Activated T-helper 1 cell treated with anti-CD3 and anti-CD28 coated beads, Interleukin-12 subunit alpha, Interleukin-12 subunit beta, Interleukin-2, Interleukin-4 antibody, amounts not matched to agents 30 ng/mL and 10 ng/mL and 1 ng/mL, durations not matched to agents 14 hours and 24 hours and 36 hours (primary cell): Measurements from ENCODE around the gene TOM1L2. TPM values are rescaled to one million over a fixed set of nuclear protein-coding genes. Genes with fewer than 3 reads are reported as not detected.
"Not testable (repeated sequence)": the region's sequence is repeated elsewhere in the genome, so short reads cannot be mapped to it uniquely, and the experiment has no call there.

Source experiments
- DNase-seq: peaks from one replicate; pipeline ENCODE4 v3.0.0; 2021; ENCODE audit warnings: low spot score
- H3K27ac Mint-ChIP-seq: one replicate; pipeline ENCODE4 v1.8.0; 2021; ENCODE audit warnings: mild to moderate bottlenecking, mixed read lengths
- H3K27me3 Mint-ChIP-seq: one replicate; pipeline ENCODE4 v1.8.0; 2022; ENCODE audit warnings: mild to moderate bottlenecking, moderate library complexity, mixed read lengths; ENCODE audit not compliant: insufficient read depth
- H3K36me3 Mint-ChIP-seq: one replicate; pipeline ENCODE4 v1.8.0; 2021; ENCODE audit warnings: low read depth, mixed read lengths
- H3K4me1 Mint-ChIP-seq: one replicate; pipeline ENCODE4 v1.8.0; 2021; ENCODE audit warnings: low read depth, mixed read lengths
- H3K4me3 Mint-ChIP-seq: one replicate; pipeline ENCODE4 v1.8.0; 2021; ENCODE audit warnings: mild to moderate bottlenecking, moderate library complexity, mixed read lengths
- H3K9me3 Mint-ChIP-seq: one replicate; pipeline ENCODE4 v1.8.0; 2021; ENCODE audit warnings: mixed read lengths
- intact Hi-C: fragments of 100-400 bp; cut with micrococcal nuclease; formaldehyde crosslinking; loops from one replicate; pipeline ENCODE4 v1.15.1; 2024
- total RNA-seq: library from RNA; stranded (reverse); gene quantifications from 2 replicates; pipeline ENCODE4 v1.2.3, GENCODE V29; 2022

TOM1L2 gene
- total RNA-seq, 1 donor from 2014 or later, result 10.2 TPM

DNA sequence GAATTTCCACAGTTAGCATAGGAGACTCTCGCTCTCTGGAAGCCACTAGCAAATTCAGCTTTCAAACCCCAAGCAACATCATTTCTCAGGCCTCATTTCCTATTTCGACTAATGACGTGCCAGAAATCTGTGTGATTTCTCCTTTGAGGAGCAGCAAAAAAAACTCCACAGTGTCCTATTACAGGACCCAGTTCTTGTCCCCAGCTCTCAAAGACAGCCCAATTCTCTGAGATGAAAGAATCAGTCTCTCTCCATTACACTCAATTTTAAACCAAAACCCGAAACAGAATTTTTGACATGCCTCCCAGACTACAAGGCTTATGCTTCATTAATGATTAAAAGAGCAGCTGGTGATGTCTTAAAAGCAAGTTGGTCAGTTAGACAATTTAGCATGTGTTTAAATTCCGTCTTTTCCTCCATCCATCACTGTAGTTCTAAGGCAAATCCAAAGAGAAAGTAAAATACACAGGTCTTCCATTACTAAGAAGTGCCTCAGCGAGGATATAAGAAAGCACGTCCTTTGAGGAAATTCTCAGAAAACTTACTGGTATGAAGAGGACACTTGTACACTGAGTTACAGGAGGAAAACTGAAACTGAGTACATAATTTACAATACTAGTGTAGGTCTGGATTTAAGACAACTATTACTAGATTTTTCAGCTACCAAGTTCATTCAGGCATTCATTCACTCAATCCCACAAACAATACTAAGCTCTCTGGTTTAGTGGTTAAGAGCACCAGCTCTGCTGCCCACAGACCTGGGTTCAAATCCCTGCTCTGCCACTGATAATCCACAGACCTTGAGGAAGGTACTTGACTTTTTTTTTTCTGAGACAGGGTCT, 12.5 kb downstream of the TOM1L2 start:
- peaks cover 16% of the 10 kb centered on the region for H3K36me3 Mint-ChIP-seq
- intact Hi-C loops, result loop anchor here (1.0 to 2.0 kb wide), 2 partner anchors 13 to 79 kb away; partner anchors contain the start of genes ATPAF2, DRC3, GID4 and TOM1L2
- H3K27me3 Mint-ChIP-seq, result no peaks in the 10 kb centered on the region
- no peak for DNase-seq
- H3K27ac Mint-ChIP-seq, result peak overlapping the region; percentile 100
- H3K4me3 Mint-ChIP-seq, result peak overlapping the region; percentile 85
- H3K9me3 Mint-ChIP-seq, result no peaks in the 10 kb centered on the region
- peaks cover 55% of the 10 kb centered on the region for H3K4me1 Mint-ChIP-seq

DNA sequence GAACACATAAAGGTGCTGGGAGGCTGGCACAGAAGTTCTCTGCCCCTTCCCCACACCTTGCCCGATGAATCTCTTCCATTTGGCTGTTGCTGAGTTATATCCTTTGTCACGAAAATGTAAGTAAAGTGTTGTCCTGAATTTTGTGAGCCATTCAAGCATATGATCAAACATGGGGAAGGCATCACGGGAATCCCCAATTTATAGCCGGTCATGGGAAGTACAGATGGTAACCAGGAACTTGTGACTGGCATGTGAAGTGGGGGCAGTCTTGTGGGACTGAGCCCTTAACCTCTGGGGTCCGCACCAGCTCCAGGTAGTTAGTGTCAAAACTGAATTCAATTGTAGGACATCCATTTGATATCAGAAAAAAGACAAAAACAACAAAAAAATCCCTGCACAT, 13.2 kb downstream of the TOM1L2 start:
- Mint-ChIP-seq H3K9me3 (no peaks in the 10 kb centered on the region), H3K4me1 (peaks cover 54% of the 10 kb centered on the region), H3K27ac (peak overlapping the region; percentile 100), H3K27me3 (no peaks in the 10 kb centered on the region), H3K36me3 (peaks cover 16% of the 10 kb centered on the region), H3K4me3 (peak overlapping the region; percentile 85)
- intact Hi-C loops, result loop anchor here (1.0 to 2.0 kb wide), 3 partner anchors 7 to 105 kb away; partner anchors contain the start of genes ATPAF2 and GID4
- no peak for DNase-seq

DNA sequence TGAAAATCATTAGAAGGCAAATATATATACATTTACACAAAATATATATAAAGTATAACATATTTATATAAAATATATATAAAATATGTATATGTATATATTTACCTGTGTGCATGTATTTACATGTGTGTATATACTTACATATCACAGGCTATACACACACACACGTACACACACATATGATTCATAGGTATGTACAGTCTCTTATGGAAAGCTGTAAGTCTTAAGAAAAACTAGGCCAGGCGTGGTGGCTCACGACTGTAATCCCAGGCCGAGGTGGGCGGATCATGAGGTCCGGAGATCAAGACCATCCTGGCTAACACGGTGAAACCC, 14.7 kb downstream of the TOM1L2 start:
- intact Hi-C loops, result no loop called here
- DNase-seq, result no peak
- Mint-ChIP-seq H3K36me3 (peaks cover 12% of the 10 kb centered on the region), H3K27ac (peak overlapping the region; percentile 100), H3K4me1 (peaks cover 55% of the 10 kb centered on the region), H3K9me3 (no peaks in the 10 kb centered on the region), H3K4me3 (peak overlapping the region; percentile 69), H3K27me3 (no peaks in the 10 kb centered on the region)

DNA sequence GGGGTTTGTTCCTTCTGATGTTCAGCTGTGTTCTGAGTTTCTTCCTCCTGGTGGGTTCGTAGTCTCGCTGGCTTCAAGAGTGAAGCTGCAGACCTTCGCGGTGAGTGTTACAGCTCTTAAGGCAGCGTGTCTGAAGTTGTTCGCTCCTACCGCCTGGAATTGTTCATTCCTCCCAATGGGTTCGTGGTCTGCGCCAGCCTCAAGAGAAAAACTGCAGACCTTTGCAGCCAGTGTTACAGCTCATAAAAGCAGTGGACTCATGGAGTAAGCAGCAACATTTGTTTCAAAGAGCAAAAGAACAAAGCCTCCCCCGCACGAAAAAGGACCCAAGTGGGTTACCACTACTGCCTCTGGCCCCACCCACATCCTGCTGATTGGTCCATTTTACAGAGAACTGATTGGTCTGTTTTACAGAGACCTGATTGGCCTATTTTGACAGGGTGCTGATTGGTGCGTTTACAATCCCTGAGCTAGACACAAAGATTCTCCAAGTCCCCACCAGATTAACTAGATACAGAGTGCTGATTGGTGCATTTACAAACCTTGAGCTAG, 16.3 kb downstream of the TOM1L2 start:
- H3K27me3 Mint-ChIP-seq, DNase-seq, H3K27ac Mint-ChIP-seq, H3K4me3 Mint-ChIP-seq, H3K9me3 Mint-ChIP-seq, intact Hi-C loops: not testable (repeated sequence)
- H3K36me3 Mint-ChIP-seq, result peaks cover 10% of the 10 kb centered on the region
- H3K4me1 Mint-ChIP-seq, result peaks cover 51% of the 10 kb centered on the region

DNA sequence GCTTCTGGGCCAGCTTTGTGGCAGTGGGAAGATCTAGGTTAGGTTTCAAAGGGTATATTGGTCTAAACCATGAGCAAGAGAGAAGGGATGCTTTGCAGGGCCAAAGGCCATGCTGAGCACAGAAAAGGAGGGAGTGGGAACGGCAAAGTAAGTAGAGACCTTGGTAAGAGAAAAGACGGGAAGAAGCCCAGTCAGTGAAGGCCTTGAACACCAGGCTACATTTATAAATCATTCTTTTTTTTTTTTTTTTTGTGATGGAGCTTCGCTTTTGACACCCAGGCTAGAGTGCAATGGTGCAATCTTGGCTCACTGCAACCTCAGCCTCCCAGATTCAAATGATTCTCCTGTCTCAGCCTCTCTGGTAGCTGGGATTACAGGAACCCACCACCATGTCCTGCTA, 18.1 kb downstream of the TOM1L2 start:
- intact Hi-C loops, result no loop called here
- H3K27me3 Mint-ChIP-seq, result no peaks in the 10 kb centered on the region

DNA sequence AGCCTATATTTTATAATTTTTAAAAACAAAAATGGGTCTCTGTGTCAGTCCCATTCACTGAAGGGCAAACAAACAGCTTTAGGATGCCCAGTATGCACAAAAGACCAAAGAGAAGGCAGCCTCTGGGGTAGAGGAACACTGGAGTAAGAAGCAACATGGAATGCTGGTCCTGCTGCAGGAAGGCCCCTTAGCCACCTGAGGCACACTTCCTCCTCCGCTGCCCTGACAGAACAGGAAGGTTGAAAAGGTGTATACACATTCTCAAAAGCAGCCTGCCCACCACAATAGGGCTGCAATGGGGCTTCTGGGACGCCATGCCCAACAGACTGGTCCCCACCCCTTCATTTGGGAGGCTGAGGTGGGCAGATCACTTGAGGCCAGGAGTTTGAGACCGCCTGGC, 19.5 kb downstream of the TOM1L2 start:
- intact Hi-C loops, result no loop called here
- H3K27me3 Mint-ChIP-seq, result no peaks in the 10 kb centered on the region
- no peak for DNase-seq
- H3K4me1 Mint-ChIP-seq, result peaks cover 19% of the 10 kb centered on the region
- H3K36me3 Mint-ChIP-seq, result peaks cover 12% of the 10 kb centered on the region
- H3K4me3 Mint-ChIP-seq, result no peak overlapping the region
- no peaks in the 10 kb centered on the region for H3K9me3 Mint-ChIP-seq
- H3K27ac Mint-ChIP-seq, result no peak overlapping the region

More for the DNA sequence above, 18.1 kb downstream of the TOM1L2 start:
- Mint-ChIP-seq H3K36me3 (peaks cover 12% of the 10 kb centered on the region), H3K4me3 (no peak overlapping the region), H3K9me3 (no peaks in the 10 kb centered on the region), H3K27ac (no peak overlapping the region), H3K4me1 (peaks cover 33% of the 10 kb centered on the region)
- DNase-seq, result no peak

DNA sequence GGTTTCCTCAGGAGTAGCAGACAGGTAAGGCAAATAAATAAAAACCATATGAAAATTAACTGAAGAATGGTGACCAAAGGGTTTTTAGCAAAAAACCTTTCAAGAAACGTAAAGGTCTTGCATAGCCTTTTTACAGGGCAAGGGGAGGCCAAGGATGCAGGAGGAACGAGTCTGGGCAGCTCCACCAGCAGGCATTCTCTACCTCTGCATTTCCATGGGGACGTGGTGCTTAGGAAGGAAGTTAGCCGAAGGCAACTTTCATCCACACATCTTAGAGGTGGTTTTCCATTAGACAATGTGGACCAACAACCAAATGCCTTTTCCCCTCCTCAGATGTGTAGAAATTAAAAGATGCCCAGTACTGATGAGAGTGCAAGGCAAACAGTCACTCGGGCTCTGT, 20.7 kb downstream of the TOM1L2 start:
- no peak overlapping the region for H3K27ac Mint-ChIP-seq
- H3K4me1 Mint-ChIP-seq, result peaks cover 12% of the 10 kb centered on the region
- intact Hi-C loops, result no loop called here
- no peak overlapping the region for H3K4me3 Mint-ChIP-seq
- no peaks in the 10 kb centered on the region for H3K9me3 Mint-ChIP-seq
- H3K27me3 Mint-ChIP-seq, result no peaks in the 10 kb centered on the region
- no peak for DNase-seq
- H3K36me3 Mint-ChIP-seq, result peaks cover 12% of the 10 kb centered on the region

DNA sequence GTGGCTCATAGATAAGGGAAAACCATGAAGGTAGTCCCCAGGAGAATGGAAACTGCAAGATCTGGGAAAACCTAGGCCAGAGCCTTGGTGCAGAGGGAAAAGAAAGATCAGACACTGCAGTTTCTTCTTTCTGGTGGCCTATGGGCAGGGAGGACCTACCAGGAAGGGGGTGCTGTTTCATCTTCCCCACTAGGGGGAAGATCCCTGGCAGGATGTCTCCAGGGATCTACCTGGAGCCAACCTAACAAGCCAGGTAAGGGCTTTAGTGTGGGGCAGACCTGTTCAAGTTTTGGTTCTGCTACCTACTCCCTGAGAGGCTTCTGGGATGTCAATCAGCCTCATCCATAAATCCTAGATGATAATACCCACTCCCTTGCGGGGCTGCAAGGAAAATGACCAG, 21.4 kb downstream of the TOM1L2 start:
- Mint-ChIP-seq H3K27me3 (no peaks in the 10 kb centered on the region), H3K4me3 (no peak overlapping the region), H3K27ac (no peak overlapping the region), H3K36me3 (peaks cover 8% of the 10 kb centered on the region), H3K9me3 (no peaks in the 10 kb centered on the region), H3K4me1 (peaks cover 12% of the 10 kb centered on the region)
- intact Hi-C loops, result no loop called here
- DNase-seq, result no peak

DNA sequence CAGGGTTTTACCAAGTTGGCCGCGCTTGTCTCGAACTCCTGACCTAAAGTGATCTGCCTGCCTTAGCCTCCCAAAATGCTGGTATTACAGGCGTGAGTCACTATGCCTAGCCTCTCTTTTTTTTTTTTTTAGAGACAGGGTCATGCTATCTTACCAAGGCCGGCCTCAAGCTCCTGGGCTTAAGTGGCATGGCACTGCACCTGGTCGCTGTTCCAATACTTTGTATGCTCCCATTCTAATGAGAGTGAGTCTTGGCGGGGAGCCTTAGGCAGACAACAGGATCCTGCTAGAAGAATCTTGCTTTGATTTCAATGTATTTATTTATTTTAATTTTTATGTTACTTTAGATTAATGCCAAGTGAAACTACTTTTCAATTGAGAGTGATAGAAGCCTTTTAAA, 21.9 kb downstream of the TOM1L2 start:
- H3K27ac Mint-ChIP-seq, result no peak overlapping the region
- peaks cover 7% of the 10 kb centered on the region for H3K36me3 Mint-ChIP-seq
- intact Hi-C loops, result no loop called here

DNA sequence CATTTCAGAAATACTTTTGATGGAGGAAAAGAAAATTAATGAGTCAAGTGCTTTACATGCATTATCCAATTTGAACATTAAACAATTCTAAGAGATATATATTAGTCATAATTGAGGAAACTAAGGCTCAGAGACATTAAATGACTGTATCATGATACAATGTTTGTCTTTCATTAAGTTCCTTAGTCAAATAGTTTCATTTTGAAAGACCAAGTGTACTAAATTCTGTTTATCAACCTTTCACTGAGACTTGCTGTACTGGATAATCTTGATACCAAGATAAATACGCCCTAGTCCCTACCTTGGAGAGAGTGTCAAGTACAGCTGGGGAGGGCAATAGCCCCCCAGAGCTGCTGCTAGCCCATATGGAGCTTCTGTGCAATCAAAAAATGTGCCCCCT, 24.2 kb downstream of the TOM1L2 start:
- Mint-ChIP-seq H3K27ac (no peak overlapping the region), H3K9me3 (no peaks in the 10 kb centered on the region), H3K36me3 (peaks cover 2% of the 10 kb centered on the region), H3K27me3 (no peaks in the 10 kb centered on the region), H3K4me3 (no peak overlapping the region), H3K4me1 (peaks cover 10% of the 10 kb centered on the region)
- DNase-seq, result no peak
- intact Hi-C loops, result no loop called here

More for the DNA sequence above, 21.9 kb downstream of the TOM1L2 start:
- Mint-ChIP-seq H3K9me3 (no peaks in the 10 kb centered on the region), H3K4me3 (no peak overlapping the region), H3K4me1 (peaks cover 12% of the 10 kb centered on the region), H3K27me3 (no peaks in the 10 kb centered on the region)
- DNase-seq, result no peak

DNA sequence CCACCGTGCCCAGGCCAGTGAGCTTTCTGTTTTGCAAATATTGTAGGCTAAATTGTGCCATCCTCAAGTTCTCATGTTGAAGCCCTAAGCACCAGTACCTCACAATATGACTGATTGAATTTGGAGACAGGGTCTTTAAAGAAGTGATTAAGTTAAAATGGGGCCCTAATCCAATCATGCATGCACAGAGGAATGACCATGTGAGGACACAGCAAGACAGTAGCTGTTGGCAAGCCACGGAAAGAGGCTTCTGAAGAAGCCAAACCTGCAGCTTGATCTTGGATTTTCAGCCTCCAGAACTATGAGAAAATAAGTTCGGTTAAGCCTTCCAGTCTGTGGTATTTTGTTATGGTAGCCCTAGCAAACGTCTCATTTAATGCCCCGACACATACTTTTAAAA, 24.9 kb downstream of the TOM1L2 start:
- peaks cover 2% of the 10 kb centered on the region for H3K36me3 Mint-ChIP-seq
- H3K4me3 Mint-ChIP-seq, result no peak overlapping the region
- DNase-seq, result no peak
- intact Hi-C loops, result no loop called here
- H3K9me3 Mint-ChIP-seq, result no peaks in the 10 kb centered on the region
- H3K4me1 Mint-ChIP-seq, result peaks cover 11% of the 10 kb centered on the region
- H3K27me3 Mint-ChIP-seq, result no peaks in the 10 kb centered on the region
- H3K27ac Mint-ChIP-seq, result no peak overlapping the region

DNA sequence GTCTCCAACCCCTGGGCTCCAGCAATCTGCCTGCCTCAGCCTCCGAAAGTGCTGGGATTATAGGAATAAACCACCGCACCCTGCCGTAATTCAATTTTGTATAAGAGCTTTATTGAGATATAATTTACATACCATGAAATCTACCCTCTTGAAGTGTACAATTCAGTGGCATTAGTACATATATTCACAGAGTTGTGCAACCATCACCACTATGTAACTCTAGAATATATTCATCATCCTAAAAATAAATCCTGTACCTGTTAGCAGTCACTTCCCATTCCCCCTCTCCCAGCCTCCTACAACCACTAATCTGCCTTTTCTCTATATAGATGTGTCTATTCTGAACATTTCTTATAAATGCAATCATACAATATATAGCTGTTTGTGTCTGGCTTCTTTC, 26.1 kb downstream of the TOM1L2 start:
- no peak for DNase-seq
- Mint-ChIP-seq H3K36me3 (peaks cover 2% of the 10 kb centered on the region), H3K27ac (no peak overlapping the region), H3K27me3 (no peaks in the 10 kb centered on the region), H3K4me3 (no peak overlapping the region), H3K9me3 (no peaks in the 10 kb centered on the region), H3K4me1 (peaks cover 11% of the 10 kb centered on the region)
- intact Hi-C loops, result no loop called here

DNA sequence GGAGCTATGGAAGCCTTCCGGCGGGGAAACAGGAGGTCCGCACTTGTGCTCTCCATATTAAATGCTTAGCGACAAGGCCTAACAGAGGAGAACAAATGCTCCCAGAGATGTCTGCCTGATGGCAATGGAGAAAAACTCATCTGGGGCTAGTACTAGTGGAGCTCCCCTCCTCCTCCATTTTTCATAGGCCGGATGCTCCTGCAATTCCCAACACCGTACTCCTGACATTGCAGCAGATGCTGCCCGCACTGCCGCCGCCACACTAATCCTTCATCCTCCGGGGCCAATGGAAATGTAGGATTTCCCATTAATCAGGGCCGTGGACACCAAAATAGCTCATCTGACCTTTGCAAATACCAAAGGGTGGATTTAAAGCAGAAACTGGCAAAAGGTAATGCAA, 27.5 kb downstream of the TOM1L2 start:
- peaks cover 11% of the 10 kb centered on the region for H3K4me1 Mint-ChIP-seq

More for the DNA sequence above, 27.5 kb downstream of the TOM1L2 start:
- H3K27ac Mint-ChIP-seq, result no peak overlapping the region
- no peaks in the 10 kb centered on the region for H3K9me3 Mint-ChIP-seq
- intact Hi-C loops, result no loop called here
- H3K36me3 Mint-ChIP-seq, result peaks cover 2% of the 10 kb centered on the region
- H3K4me3 Mint-ChIP-seq, result no peak overlapping the region
- DNase-seq, result no peak
- no peaks in the 10 kb centered on the region for H3K27me3 Mint-ChIP-seq
